LNCaP clone FGC (cell line): Measurements from ENCODE around the gene KIAA1328.

Source experiments
- DNase-seq: peaks from one replicate; pipeline ENCODE4 v3.0.0-alpha.2; 2011; ENCODE audit warnings: low read depth
- H3K4me3 ChIP-seq: 2 replicates; pipeline ENCODE4 v1.5.1; 2011; ENCODE audit warnings: mild to moderate bottlenecking, low read depth, low read length, control low read depth
- TF ChIP-seq, protein P1 (sequence below): IDR thresholded peaks from 2 replicates; pipeline ENCODE4 v1.5.1; 2012; ENCODE audit warnings: mild to moderate bottlenecking; ENCODE audit not compliant: control insufficient read depth, insufficient read depth; ENCODE audit errors: extremely low read depth

Gene KIAA1328

DNA sequence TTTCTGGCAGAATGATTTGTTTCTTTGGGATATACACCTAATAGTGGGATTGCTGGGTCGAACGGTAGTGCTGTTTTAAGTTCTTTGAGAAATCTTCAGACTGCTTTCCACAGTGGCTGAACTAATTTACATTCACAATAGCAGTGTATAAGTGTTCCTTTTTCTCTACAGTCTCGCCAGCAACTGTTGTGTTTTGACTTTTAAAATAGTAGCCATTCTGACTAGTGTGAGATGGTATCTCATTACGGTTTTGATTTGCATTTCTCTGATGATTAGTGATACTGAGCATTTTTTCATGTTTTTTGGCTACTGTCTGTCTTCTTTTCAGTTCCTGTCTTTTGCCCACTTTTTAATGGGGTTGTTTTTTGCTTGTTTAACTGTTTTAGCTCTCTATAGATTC lies 306.2 kb downstream of the KIAA1328 start:
- TF ChIP-seq, protein P1, sequence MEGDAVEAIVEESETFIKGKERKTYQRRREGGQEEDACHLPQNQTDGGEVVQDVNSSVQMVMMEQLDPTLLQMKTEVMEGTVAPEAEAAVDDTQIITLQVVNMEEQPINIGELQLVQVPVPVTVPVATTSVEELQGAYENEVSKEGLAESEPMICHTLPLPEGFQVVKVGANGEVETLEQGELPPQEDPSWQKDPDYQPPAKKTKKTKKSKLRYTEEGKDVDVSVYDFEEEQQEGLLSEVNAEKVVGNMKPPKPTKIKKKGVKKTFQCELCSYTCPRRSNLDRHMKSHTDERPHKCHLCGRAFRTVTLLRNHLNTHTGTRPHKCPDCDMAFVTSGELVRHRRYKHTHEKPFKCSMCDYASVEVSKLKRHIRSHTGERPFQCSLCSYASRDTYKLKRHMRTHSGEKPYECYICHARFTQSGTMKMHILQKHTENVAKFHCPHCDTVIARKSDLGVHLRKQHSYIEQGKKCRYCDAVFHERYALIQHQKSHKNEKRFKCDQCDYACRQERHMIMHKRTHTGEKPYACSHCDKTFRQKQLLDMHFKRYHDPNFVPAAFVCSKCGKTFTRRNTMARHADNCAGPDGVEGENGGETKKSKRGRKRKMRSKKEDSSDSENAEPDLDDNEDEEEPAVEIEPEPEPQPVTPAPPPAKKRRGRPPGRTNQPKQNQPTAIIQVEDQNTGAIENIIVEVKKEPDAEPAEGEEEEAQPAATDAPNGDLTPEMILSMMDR: no peak
- no peak for DNase-seq
- H3K4me3 ChIP-seq: no peak overlapping the region

DNA sequence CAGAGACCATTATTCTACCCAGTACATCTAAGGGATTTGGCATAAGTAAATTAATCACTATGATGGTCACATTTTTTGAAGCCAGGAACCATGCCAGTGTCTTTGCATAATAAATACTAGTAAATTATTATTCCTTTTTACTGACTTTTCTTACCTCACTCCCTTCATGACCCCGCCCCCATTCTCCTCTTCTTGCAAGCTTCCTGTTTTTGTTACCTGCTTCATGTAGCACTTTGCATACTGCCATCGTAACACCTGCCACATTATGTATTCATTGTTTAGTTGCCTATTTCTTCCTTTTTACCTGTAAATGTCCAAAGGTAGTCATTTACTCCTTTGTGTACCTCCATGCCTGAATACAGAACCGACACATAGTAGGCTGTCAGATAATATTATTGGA lies 309.5 kb downstream of the KIAA1328 start:
- no peak overlapping the region for H3K4me3 ChIP-seq
- TF ChIP-seq, protein P1: no peak
- no peak for DNase-seq

DNA sequence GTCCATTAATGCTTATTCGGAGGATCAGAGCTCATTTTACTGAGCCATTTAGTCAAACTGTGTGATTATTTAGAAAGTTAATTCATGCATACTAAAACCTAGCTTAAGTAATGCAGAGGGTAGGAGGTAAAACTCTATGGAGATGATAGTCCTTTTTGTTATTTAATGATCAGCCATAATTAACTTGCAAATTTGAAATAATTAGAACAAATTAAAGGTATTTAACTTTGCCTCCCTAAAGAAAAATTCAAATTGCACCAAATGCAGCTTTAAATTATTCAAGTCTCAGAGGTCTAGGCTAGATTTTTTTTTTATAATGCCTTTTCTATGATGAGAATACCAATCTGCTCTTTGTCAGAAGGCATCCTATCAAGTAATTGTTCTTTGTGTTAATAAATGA lies 310.9 kb downstream of the KIAA1328 start:
- H3K4me3 ChIP-seq: no peak overlapping the region
- no peak for DNase-seq
- TF ChIP-seq, protein P1: no peak

DNA sequence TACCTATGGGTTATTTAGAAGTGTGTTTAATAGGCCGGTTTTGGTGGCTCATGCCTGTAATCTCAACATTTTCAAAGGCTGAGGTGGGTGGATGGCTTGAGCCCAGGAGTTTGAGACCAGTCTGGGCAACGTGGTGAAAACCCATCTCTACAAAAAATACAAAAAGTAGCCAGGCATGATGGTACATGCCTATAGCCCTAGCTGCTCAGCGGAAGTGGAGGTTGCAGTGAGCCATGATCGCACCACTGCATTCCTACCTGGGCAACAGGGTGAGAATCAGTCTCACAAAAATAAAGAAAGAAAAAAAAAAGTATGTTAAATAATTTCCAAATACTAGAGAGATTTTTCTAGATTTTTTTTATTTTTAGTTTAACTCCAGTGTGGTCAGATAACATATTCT lies 316.0 kb downstream of the KIAA1328 start:
- TF ChIP-seq, protein P1: no peak
- DNase-seq: no peak
- no peak overlapping the region for H3K4me3 ChIP-seq

DNA sequence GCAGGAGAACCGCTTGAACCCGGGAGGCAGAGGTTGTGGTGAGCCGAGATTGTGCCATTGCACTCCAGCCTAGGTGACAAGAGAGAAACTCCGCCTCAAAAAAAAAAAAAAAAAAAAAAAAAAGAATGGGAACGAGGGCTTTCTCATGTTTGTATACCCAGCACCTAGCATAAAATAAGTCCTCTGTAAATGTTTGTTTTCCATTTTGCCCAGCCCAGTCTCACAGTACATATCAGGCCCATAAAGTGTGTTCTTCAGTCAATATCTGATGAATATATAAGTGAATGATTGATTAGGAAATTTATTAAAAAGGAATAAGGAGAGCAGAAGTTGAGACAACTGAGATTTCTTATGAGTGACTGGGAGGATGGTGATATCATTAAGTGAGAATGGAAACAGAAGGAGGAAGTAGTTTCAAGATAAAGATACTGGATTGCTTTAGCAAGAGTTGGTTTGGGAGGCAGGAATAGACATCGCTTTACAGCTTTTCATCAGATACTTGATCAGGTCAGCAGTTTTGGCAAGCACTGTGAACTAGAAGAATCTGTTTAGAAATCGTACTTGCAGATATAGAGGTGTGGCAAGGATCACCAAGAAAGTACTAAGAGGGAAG lies 327.5 kb downstream of the KIAA1328 start:
- TF ChIP-seq, protein P1: no peak
- peak; percentile 28 for DNase-seq
- H3K4me3 ChIP-seq: no peak overlapping the region

DNA sequence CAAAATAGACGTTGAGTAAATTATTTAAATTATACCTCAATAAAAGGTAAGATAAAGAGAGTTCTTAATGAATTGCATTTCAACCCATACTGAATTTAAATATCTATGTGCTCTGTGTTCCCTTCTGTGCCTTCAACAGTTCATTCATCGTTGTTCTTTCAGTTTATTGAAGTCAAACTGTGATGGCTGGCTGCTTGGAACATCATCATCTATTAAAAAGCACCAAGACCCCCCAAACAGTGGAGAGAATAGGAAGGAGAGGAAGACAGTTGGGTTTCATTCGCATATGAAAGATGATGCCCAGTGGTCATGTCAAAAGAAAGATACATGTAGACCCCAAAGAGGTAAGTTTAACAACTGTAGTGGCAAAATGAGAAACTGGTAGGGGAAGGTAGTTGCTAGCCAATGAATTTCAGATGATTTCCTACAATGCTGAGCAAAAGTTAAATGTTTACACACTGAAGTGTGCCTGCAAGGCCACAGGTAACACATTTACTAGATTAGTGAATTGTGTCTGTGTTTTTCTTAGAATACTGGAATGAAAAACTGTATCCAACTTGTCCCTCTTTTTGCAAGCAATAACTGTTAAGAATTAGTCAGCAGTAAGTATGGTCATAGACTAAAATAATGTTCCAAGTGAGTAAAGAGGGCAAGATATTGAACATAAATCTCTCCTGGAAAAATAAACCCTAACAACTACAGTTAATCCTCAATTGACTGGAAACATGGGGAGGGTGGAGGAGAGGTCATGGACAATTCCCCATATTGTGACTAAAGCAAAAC lies 331.3 kb downstream of the KIAA1328 start:
- DNase-seq: no peak
- no peak overlapping the region for H3K4me3 ChIP-seq
- TF ChIP-seq, protein P1: no peak
